ENCODE data around the gene HIP1. TPM values are rescaled to one million over a fixed set of nuclear protein-coding genes. Genes with fewer than 3 reads are reported as not detected.

Gene HIP1
- total and polyA plus RNA-seq, 9 of the 15 experiments (the other 6 are each of a cell fraction or from before 2014, with no cell fraction given): 2.4 to 13.7 (median 9.5) TPM

DNA sequence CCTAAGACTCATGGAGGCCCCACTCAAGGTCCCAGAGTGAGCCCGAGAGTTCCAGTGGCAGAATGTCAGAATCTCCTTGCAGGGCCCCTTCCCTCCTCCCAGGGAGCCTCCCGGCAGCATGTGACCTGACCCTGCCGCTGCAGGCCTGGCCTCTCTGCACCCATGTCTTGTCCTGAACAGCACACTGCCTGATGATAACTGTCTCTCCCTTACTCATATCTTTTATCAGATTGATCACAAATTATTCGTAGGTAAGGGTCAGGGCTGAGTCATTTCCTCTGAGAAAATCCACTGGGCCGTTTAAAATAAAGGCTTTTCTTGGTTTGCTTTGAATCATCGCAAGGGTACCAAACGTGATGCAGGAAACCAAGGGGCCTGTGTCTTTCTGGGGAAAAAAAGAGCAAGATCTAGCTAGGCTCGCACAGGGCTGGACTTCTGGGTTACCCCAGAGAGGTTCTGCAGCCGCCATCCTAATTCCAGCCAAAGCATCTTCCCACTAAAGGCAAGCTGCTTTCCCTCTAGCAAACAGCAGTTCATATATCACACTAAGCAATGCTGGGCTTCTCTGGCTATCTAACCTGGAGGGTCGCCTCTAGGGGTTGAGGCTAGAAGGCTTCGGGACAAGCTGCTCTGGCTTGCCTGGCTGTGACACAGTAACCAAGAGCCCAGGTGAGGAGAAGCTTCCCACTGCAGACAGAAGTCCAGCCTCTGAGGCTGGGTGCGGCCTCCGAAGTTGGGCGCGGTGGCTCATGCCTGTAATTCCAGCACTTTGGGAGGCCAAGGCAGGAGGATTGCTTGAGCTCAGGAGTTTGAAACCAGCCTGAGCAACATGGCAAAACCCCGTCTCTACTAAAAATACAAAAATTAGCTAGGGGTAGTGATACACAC lies 141.8 kb downstream of the HIP1 start (continued):
- no peak for TF ChIP-seq ZBTB40 (IDR thresholded peaks at IDR 0.05)
- TF ChIP-seq ZBTB40 (CRISPR knock-in tag; IDR thresholded peaks at IDR 0.05): no peak
- TF ChIP-seq RBM34 (IDR thresholded peaks at IDR 0.05; ENCODE audit: borderline replicate concordance, insufficient read depth, low read length): no peak
- TF ChIP-seq HOXB6 (CRISPR knock-in tag; IDR thresholded peaks at IDR 0.05; ENCODE audit: borderline replicate concordance): no peak
- TF ChIP-seq SREBF2 (CRISPR knock-in tag; IDR thresholded peaks at IDR 0.05): no peak
- TF ChIP-seq ZFX (CRISPR knock-in tag; IDR thresholded peaks at IDR 0.05): peak; percentile 32; the same call in 1 of the 2 replicates
- no peak for TF ChIP-seq SOX6 (IDR thresholded peaks at IDR 0.05)
- 0 out of 2 replicates have a peak, but pooled peaks have one; percentile 61 for TF ChIP-seq ZNF589 (CRISPR knock-in tag; IDR thresholded peaks at IDR 0.05; ENCODE audit: low read depth)
- no peak for TF ChIP-seq NELFE (IDR thresholded peaks at IDR 0.05; ENCODE audit: insufficient read depth, insufficient read length)
- TF ChIP-seq ZBTB43 (CRISPR knock-in tag; IDR thresholded peaks at IDR 0.05): no peak
- no peak for TF ChIP-seq U2AF1 (optimal IDR thresholded peaks at IDR 0.05; ENCODE audit: low read depth, low read length)
- 0 out of 4 replicates have a peak, but pooled peaks of 1 of the 2 experiments have one; percentile 28 for TF ChIP-seq UBTF (IDR thresholded peaks at IDR 0.05; ENCODE audit: borderline replicate concordance in 1 of 2, low read depth in 2 of 2, low read length in 2 of 2)
- TF ChIP-seq PRPF4 (IDR thresholded peaks at IDR 0.05; ENCODE audit: insufficient read depth, low read depth, low read length, poor library complexity, severe bottlenecking): no peak
- no peak for TF ChIP-seq TCF7 (IDR thresholded peaks at IDR 0.05; ENCODE audit: borderline replicate concordance)
